T1000 (cell line): ENCODE data around the gene ASMTL.
A peak's percentile ranks its signal among the peaks of the same experiment; 100 is the strongest.
"Not testable (repeated sequence)": the region's sequence is repeated elsewhere in the genome, so short reads cannot be mapped to it uniquely, and the experiment has no call there.

Experiments used
- DNase-seq: peaks from one replicate; lab custom pipeline; 2025; ENCODE audit warnings: mixed read lengths; lab: John Stamatoyannopoulos, UW

The ASMTL gene

GRCh38 chrX:1481636-1482529 lies 29.2 kb upstream of the ASMTL start:
- DNase-seq: no peak

- DNase-seq: no peak
These were observed 27.5 kb upstream of the ASMTL start for GRCh38 chrX:1480082-1480785.

- DNase-seq: no peak
These were observed 25.2 kb upstream of the ASMTL start for GRCh38 chrX:1477801-1478458.

- DNase-seq: no peak
These were observed 24.5 kb upstream of the ASMTL start for GRCh38 chrX:1477229-1477628.

- no peak for DNase-seq
These were observed 24.0 kb upstream of the ASMTL start for GRCh38 chrX:1476682-1477081.

GRCh38 chrX:1475881-1476280 lies 23.2 kb upstream of the ASMTL start:
- DNase-seq: no peak

- DNase-seq: no peak
These were observed 22.8 kb upstream of the ASMTL start for GRCh38 chrX:1475481-1475880.

GRCh38 chrX:1474593-1474992 lies 21.9 kb upstream of the ASMTL start:
- not testable (repeated sequence) for DNase-seq

- no peak for DNase-seq
These were observed 20.3 kb upstream of the ASMTL start for GRCh38 chrX:1472975-1473374.

DNA sequence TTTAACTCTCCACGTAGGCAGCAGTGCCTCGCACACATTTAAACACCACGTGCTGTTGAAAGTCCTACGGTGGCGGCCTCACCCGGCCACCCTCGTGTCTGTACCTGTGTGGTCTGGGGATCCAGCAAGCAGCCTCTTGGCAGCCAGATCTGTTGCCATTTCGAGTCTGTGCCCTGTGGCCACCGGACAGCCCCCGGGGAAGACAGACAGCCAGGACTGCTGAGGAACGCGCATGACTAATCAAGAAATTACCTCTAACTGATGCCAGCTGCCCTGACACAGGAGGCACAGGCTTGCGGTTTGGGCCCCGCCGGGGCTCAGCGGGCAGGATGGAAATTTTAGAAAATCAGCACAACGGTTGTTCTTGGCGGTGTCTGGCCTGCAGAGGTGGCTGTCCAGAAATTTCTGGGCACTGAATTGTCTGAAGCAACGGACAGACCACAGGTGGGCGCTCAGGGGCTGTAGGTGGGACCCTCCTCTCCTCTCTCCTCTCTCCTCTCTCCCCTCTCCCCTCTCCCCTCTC lies 15.6 kb upstream of the ASMTL start:
- peak; percentile 79 for DNase-seq

DNA sequence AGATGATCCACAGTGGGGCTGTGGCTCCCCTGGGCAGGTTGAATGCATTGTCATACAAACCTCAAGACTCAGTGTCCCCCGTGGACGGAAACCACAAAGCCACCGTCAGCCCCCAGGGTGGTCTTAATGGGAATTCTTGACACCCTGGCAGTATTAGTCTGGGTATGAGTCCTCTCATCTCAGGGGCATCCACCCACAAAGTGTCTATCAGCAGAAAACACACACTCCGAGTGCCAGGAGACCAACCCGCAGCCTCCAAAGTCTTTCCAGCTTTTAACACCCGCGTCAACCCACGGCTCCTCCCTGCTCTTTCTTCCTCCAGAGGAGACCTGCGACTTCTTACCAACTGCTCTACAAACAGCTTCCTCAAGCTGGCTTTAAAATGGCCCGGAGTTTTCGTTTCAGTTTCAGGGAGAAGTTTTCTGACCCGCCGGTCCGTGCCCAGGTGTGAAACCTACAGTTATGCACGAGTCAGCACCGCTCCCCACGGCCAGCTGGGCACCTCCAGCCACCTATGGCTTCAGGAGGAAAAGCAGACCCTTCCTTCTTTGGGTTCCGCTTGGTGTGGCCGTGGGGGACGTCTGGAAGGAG lies 14.4 kb upstream of the ASMTL start:
- no peak for DNase-seq

- DNase-seq: no peak
These were observed 13.5 kb upstream of the ASMTL start for GRCh38 chrX:1466232-1466661.

- DNase-seq: no peak
These were observed 12.8 kb upstream of the ASMTL start for GRCh38 chrX:1465286-1466231.

GRCh38 chrX:1464971-1465285 lies 12.2 kb upstream of the ASMTL start:
- DNase-seq: no peak

DNA sequence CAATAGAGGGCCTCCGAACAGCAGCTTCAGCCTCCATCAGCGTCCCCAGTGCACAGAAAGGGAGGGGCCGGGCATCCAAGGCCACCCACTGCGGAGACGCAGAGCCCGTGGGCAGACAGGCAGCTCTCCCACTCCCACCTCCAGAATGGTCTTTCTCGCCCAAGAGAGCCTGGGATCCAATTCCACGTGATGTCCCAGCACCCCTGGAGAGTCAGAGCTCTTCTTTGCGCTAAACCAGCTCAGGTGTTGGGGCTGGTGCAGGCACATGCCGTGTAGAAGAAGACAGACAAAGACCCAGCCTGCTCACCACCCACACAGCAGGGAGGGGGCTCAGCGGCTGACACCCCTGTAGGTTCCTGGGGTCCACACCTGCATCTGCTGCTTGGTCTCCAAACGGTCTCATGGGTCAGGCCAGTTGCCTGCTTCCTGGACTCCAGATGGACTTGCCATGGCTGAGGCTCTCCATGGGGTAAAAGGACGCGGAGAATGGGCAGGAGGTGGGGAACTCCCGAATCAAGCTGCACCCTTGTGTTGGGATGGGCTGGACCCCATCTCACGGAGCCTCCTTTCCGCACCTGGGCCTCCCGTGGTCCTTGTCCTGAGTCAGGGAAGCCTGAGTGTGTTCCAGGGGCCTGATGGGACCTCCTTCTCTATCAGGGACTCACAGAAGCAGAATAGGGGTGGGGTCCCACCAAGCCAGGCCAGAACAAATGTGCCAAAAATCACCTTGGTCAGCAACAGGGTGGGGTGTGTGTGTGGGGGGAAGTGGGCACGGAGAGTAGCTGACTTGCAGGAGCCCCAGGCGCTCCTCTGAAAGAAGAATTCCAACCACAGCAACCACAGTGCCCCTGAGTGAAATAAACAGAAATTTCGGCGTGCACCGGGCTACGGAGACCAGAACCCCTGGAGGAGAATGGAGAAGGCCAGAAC lies 11.6 kb upstream of the ASMTL start:
- DNase-seq: no peak

DNA sequence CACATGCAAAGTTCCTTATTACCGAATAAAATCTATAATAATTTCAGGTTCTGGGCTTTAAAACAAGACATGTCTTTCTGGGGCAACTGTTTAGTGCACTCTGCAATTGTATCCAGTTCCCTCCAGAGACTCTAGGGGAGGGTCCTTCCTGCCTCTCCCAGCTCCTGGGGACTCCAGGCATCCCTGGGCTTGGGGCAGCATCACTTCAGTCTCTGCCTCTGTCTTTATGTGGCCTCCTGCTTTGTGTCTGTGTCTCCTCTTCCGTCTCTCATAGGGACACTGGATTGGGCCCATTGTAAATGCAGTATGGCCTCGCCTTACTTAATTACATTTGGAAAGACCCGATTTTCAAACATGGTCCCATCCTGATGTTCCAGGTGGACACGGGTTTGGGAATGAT lies 10.9 kb upstream of the ASMTL start:
- DNase-seq: no peak

GRCh38 chrX:1462596-1463251 lies 10.0 kb upstream of the ASMTL start:
- DNase-seq: peak; percentile 50

- DNase-seq: no peak
These were observed 9.4 kb upstream of the ASMTL start for GRCh38 chrX:1462110-1462509.

DNA sequence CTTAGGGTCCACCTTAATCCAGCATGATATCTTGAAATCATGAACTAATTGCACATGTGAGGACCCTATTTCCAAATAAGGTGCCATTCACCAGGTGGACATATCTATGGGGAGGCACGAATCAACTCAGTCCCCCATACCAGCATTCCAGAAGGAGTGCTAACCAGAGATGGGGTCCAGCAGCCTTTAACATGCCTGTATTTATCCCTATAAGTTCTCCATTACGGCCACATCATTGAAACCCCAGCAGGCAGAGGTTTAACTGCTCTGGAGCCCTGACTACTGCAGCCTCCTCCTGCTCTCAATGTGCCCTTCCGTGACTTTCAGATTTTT lies 3.2 kb upstream of the ASMTL start:
- DNase-seq: no peak
